ENCODE measurements around the gene SLC5A4. TPM values are rescaled to one million over a fixed set of nuclear protein-coding genes. Genes with fewer than 3 reads are reported as not detected.
"Not testable (repeated sequence)": the region's sequence is repeated elsewhere in the genome, so short reads cannot be mapped to it uniquely, and the experiment has no call there.

The SLC5A4 gene
- total and polyA plus RNA-seq, 2 donors from 2014 or later, result 2.0 TPM; not detected in 1

DNA sequence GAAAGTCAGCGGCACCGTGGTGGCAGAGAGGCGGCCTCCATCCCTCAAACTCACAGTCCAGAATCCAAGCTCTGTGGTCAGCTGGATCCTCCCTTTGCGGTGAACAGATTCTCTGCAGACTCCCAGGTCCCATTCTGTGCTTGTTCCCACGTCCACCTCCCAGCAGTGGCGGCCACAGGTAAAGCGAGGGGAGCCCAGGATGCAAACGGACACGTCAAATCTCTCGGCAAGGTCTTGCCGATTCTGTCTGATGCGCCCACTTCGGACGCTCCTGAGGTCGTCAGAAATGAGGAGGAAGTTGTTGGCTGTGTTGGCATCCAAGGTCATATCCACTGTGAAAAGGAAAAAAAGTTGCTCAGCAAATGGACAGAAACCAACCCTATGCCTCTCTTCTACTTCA, 64.1 kb downstream of the SLC5A4 start:
- H3K4me3 ChIP-seq (ENCODE audit: low read length in 3 of 3); intact Hi-C loops (cut with DNase I); FAIRE-seq; H3K27me3 ChIP-seq (ENCODE audit: control insufficient read depth, insufficient read depth, low read length); H3K36me3 ChIP-seq (ENCODE audit: control insufficient read depth in 2 of 3, insufficient read depth in 3 of 3, low read length in 3 of 3); H3K4me1 ChIP-seq (ENCODE audit: control insufficient read depth in 2 of 3, insufficient read depth in 2 of 3, low read depth in 1 of 3, low read length in 3 of 3); H3K27ac ChIP-seq (ENCODE audit: low read depth in 2 of 2, low read length in 2 of 2); DNase-seq; H3K9ac ChIP-seq (ENCODE audit: low read length in 3 of 3); H3K9me3 ChIP-seq (ENCODE audit: control insufficient read depth in 2 of 3, insufficient read depth in 1 of 3, low read length in 3 of 3): not testable (repeated sequence)

DNA sequence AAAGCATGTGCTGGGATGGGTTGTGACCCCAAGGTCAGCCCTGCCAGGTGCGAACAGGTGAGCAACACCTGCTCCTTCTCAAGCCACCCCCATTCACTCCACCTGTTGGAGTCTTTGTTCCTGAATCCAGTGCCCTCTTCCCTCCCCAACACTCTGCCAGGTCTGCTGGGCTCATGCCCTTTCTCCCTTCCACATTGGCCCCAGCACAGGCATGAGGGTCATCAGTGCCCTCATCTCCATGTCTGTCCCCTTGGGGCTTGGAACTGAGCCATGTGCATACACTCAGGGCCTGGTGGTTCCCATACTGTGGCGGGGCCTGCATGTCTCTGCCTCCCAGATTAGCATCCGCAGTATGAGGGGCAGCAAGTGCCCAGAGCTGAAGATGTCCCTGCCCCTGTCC, 69.3 kb downstream of the SLC5A4 start:
- Histone ChIP-seq H3K4me1 (ENCODE audit: control insufficient read depth in 2 of 3, insufficient read depth in 2 of 3, low read depth in 1 of 3, low read length in 3 of 3) (no peaks in the 10 kb centered on the region), H3K4me3 (ENCODE audit: low read length in 3 of 3) (no peak overlapping the region), H3K9ac (ENCODE audit: low read length in 3 of 3) (no peak overlapping the region), H3K36me3 (ENCODE audit: control insufficient read depth in 2 of 3, insufficient read depth in 3 of 3, low read length in 3 of 3) (no peaks in the 10 kb centered on the region), H3K27me3 (ENCODE audit: control insufficient read depth, insufficient read depth, low read length) (no peaks in the 10 kb centered on the region), H3K27ac (ENCODE audit: low read depth in 2 of 2, low read length in 2 of 2) (no peak overlapping the region), H3K9me3 (ENCODE audit: control insufficient read depth in 2 of 3, insufficient read depth in 1 of 3, low read length in 3 of 3) (no peaks in the 10 kb centered on the region)
- DNase-seq, result no peak
- FAIRE-seq, result no peak
- intact Hi-C loops (cut with DNase I), result no loop called here
- TF ChIP-seq, protein P1, sequence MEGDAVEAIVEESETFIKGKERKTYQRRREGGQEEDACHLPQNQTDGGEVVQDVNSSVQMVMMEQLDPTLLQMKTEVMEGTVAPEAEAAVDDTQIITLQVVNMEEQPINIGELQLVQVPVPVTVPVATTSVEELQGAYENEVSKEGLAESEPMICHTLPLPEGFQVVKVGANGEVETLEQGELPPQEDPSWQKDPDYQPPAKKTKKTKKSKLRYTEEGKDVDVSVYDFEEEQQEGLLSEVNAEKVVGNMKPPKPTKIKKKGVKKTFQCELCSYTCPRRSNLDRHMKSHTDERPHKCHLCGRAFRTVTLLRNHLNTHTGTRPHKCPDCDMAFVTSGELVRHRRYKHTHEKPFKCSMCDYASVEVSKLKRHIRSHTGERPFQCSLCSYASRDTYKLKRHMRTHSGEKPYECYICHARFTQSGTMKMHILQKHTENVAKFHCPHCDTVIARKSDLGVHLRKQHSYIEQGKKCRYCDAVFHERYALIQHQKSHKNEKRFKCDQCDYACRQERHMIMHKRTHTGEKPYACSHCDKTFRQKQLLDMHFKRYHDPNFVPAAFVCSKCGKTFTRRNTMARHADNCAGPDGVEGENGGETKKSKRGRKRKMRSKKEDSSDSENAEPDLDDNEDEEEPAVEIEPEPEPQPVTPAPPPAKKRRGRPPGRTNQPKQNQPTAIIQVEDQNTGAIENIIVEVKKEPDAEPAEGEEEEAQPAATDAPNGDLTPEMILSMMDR (IDR thresholded peaks at IDR 0.05; ENCODE audit: borderline replicate concordance, extremely low read depth, insufficient read depth), result no peak

DNA sequence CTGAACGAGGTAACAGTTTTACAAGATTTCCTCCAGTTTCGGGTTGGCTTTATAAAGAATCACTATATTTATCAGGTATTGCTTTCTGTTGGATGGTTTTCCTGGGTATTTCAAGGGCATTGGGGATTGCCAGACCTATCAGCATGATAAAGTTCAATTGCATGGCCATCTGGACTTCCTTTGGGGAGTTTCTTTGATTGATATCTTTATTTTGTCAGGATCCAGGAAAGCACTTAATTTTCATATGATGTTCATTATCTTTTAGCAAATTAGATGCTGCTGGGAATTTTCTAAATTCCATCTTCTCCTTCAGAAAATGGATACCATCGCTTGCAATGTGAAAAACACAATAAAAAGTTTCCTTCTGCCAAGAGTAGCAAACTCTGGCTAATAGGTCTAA, 71.5 kb downstream of the SLC5A4 start:
- Histone ChIP-seq H3K9ac (ENCODE audit: low read length in 3 of 3) (no peak overlapping the region), H3K27me3 (ENCODE audit: control insufficient read depth, insufficient read depth, low read length) (no peaks in the 10 kb centered on the region), H3K36me3 (ENCODE audit: control insufficient read depth in 2 of 3, insufficient read depth in 3 of 3, low read length in 3 of 3) (no peaks in the 10 kb centered on the region), H3K4me1 (ENCODE audit: control insufficient read depth in 2 of 3, insufficient read depth in 2 of 3, low read depth in 1 of 3, low read length in 3 of 3) (no peaks in the 10 kb centered on the region), H3K4me3 (ENCODE audit: low read length in 3 of 3) (no peak overlapping the region), H3K27ac (ENCODE audit: low read depth in 2 of 2, low read length in 2 of 2) (no peak overlapping the region), H3K9me3 (ENCODE audit: control insufficient read depth in 2 of 3, insufficient read depth in 1 of 3, low read length in 3 of 3) (no peaks in the 10 kb centered on the region)
- no peak for FAIRE-seq
- no peak for DNase-seq
- TF ChIP-seq, protein P1 (IDR thresholded peaks at IDR 0.05; ENCODE audit: borderline replicate concordance, extremely low read depth, insufficient read depth), result no peak
- intact Hi-C loops (cut with DNase I), result no loop called here

DNA sequence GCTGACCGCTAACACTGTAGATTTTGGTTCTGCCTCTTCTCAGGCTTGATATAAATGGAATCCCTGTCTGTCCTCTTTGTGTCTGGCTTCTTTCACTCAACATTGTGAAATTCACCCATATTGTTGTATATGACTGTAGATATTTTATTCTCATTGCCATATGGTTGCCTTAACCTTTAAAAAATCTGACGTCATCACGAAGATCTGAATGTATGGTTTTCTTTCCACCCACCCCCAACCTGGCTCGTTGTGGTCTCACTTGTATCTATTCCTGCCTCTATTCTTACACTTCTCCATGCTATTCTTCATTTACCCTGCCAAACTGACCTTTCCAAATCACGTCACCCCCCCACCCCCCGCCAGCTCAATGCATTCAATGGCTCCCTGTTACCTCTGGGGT, 74.1 kb downstream of the SLC5A4 start:
- no peaks in the 10 kb centered on the region for H3K4me1 ChIP-seq (ENCODE audit: control insufficient read depth in 2 of 3, insufficient read depth in 2 of 3, low read depth in 1 of 3, low read length in 3 of 3)
- H3K9me3 ChIP-seq (ENCODE audit: control insufficient read depth in 2 of 3, insufficient read depth in 1 of 3, low read length in 3 of 3), result no peaks in the 10 kb centered on the region
- no peaks in the 10 kb centered on the region for H3K36me3 ChIP-seq (ENCODE audit: control insufficient read depth in 2 of 3, insufficient read depth in 3 of 3, low read length in 3 of 3)
- H3K27ac ChIP-seq (ENCODE audit: low read depth in 2 of 2, low read length in 2 of 2), result no peak overlapping the region
- intact Hi-C loops (cut with DNase I), result no loop called here
- FAIRE-seq (no peak), DNase-seq (no peak)
- H3K27me3 ChIP-seq (ENCODE audit: control insufficient read depth, insufficient read depth, low read length), result no peaks in the 10 kb centered on the region
- no peak overlapping the region for H3K4me3 ChIP-seq (ENCODE audit: low read length in 3 of 3)
- TF ChIP-seq, protein P1 (IDR thresholded peaks at IDR 0.05; ENCODE audit: borderline replicate concordance, extremely low read depth, insufficient read depth), result no peak
- no peak overlapping the region for H3K9ac ChIP-seq (ENCODE audit: low read length in 3 of 3)
